NCI-H2081 (cell line): ENCODE data around the gene USP31.

Source experiments
- DNase-seq, 2 experiments: peaks; one replicate each; lab custom pipeline; 2025; lab: John Stamatoyannopoulos, UW

USP31 gene

DNA sequence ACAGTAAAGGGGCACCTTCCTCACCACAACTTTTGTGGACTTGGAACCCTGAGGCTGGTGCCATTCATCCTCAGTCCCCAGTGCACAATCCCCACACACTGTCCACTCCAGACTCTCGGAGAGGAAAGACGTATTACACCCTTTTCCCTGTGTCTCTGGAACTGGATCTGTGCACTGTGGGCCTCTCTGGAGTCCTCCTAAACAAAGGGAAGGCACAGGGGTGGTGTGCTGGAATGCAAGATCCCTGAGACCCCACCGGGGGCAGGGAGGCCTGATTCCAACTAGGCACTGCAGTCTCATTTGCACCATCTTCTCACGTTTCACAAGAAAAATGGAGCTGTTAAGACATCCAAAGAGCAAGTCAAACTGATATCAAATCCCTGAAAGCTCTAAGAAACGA is 89.8 kb downstream of the USP31 start:
- DNase-seq = no peak

DNA sequence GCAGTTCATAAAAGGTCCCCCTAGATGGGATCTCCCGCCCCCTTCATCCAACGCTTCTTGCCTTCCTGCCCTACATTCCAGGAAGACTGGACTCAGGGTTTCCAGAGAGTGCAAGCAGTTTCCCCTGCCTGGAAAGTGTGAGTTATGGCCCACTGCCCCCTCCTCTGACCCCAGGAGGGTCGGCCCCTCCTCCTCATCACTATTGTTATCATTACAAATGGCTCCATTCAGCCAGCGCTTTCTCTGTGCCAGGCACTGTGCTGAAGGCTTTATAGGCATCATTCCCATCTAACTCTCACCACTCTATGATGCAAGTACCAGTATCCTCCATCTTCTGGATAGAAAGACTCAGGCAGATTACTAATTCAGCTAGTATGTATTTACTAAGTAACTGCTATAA is 90.7 kb downstream of the USP31 start:
- DNase-seq = no peak

DNA sequence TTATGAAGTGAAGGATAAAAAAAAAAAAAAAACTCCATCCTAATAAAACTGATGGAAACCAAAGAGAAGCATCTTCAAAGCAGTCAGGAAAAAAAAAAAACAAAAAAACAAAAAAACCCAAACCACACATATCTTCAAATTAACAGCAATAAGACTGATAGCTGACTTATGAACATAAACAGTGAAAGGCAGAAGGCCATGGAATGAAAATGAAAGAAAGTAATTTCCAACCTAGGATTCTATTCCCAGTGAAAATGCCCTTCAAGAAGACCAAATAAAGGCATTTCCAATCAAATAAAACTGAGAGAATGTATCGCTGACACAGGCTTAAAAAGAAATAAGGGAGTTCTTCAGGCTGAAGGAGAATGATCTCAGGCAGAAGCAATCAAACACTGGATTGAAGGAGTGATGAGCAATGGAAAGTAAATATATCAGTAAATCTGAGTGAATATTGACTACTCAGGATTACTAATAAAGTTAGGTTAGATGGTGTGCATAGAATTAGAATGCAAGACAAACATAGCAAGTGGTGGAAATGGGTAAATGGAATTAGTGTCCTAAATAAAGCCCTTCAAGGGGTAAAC is 92.1 kb downstream of the USP31 start:
- no peak for DNase-seq

DNA sequence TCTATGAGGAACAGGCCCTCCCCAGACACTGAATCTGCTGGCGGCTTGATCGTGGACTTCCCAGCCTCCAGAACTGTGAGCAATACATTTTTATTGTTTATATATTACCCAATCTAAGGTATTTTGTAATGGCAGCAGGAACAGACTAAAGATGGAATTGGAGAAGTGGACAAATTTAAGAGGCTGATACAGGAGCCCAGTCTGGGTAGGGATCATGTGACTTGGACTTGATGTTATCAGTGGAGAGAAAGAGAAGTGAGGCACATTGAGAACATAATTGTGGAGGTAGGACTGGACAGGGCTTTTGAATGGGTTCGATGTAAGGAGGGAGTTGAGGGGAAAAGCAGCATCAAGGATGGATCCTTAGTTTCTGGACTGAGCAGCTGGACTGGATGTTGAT is 93.8 kb downstream of the USP31 start:
- DNase-seq = no peak

DNA sequence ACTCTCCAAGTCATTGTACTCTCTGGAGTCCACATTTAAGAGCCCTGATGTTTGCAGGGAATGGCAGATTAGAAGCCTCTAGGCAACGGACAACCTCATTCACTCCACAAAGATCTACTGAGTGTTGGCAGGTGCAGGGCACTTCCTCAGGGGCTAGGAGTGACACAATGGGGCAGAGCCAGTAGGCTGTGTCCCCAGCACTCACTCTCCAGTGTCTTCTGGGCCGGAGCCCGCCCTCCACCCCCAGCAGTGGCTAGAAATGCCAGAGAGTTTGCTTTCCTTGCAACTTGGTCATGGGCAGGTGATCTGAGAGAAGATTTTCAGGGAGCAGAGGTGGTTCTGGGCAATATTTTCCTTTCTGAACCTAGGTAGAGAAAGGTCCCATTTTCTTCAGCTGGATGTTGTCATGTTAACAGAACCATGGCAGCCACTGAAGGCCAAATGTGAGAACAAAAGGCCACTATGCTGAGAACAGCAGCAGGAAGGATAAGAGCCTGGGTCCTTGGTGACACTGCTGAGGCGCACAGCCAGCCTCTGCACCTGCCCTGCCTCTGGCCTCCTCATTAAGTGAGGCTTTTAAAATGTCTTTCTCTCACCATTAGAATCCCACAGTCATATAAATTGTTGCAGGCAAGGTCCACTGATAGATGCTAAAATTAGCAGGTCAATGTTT is 96.2 kb downstream of the USP31 start:
- DNase-seq = no peak

DNA sequence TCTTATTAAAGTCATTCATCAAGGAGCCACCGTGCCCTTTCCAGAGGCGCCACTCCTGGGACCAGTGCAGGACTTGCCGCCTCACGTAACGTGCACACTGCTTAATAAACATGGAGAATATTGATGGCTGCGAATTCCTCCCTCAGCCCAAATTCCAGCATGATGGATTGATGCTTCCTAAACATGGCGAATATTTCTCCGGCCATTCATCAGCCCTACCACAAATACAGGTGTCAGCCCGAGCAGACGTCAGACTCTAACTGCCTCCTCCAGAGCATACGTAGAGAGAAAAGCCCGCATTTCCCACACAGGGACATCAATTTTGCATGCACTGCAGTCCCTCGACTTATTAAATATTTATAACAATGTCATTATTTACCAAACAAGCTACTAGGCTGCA is 97.0 kb downstream of the USP31 start:
- DNase-seq = no peak

DNA sequence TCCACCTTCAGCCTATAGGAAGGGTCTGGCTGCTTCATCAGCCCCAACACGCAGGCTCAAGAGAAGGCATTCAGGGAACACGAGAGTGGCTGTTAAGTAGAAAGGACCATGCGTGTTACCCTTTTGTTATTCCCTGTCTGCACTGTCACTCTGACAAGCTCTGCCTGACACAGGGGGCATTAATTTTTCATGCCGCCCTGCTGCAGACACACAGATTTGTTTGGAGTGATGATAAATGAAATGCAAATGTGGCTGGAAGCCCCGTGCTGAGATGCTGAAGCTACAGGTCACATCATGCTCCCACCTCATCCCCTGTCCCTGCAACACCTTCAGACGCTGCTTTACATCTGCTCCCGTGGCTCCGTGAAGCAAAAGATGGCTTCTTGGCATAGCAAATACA is 97.7 kb downstream of the USP31 start:
- no peak for DNase-seq

DNA sequence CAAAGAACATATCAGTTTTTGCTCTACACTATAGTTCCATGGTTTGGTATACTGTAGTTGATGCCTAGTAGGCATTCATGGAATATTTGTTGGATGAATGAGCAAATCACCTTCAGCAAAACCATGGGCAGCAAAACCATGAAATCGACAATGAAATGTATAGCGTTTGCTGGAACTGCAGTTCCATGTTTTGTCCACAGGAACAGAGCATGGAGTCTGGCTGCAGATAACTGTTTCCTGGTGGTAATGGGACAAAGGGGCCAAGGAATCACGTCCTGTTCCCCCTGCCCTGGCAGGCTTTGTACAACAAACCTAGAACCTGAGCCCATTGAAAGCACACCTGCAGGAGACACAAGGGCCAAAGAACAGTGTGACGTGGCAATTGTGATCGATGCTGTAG is 101.1 kb downstream of the USP31 start:
- DNase-seq = no peak

DNA sequence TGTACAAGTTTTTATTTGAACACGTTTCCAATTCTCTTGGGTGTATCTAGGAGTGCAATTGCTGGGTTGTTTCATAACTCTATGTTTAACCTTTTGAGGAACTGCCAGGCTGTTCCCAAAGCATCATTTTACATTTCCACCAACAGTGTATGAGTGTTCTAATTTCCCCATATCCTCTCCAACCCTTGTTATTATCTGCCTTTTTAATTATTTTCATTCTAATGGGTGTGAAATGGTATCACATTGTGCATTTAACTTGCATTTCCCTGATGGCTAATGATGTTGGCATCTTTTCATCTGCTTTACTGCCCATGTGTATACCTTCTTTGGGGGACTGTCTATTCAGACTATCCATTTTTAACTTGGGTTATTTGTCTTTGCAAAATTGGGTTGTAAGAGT is 104.2 kb downstream of the USP31 start:
- no peak for DNase-seq

DNA sequence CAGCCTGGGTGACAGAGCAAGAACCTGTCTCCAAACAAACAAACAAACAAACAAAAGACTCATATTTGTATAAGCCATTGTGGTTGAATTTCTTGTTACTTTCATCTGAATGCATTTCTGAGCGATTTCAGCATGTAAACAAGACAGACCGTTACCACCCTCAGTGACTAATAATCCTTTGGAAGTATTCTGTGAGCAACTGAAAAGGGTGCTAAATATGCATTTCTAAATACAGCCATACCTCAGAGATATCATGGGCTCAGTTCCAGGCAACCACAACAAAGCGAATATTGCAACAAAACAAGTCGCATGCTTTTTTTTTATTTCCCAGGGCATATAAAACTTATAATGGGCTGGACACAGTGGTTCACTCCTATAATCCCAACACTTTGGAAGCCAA is 109.0 kb downstream of the USP31 start:
- DNase-seq = no peak

DNA sequence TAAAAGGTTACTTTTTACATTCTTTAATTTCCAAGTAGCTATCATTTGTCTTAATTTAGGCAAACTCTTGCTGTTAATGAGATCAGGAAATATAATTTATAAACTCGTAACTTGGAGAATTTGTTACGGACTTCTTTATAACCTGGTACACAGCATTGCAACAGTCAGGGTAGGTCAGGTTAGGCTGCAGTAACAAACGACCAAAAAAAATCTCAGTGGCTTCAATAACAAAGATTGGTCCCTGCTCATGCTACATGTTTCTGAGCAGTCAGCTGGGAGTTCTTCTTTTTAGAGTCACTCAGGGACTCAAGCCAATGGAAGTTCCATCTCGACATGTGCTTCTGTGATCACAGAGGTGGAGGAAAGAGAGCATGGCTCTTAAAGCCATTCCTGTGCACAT is 110.1 kb downstream of the USP31 start:
- DNase-seq = no peak

DNA sequence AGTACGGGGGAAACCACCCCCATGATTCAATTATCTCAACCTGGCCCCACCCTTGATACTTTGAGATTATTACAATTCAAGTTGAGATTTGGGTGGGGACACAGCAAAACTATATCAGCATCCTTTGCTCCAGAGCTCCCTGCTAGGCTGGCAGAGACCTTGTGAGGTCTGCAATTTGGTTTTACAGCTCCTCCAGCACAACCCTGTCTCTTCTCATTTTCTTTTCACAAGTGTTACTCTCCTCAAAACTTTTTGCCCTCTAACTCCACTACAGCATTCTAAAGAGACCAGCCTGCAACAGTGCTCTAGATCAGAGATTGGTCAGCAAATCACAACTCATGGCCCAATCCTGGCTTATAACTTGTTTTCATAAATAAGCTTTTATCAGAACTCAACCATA is 114.0 kb downstream of the USP31 start:
- DNase-seq = no peak

DNA sequence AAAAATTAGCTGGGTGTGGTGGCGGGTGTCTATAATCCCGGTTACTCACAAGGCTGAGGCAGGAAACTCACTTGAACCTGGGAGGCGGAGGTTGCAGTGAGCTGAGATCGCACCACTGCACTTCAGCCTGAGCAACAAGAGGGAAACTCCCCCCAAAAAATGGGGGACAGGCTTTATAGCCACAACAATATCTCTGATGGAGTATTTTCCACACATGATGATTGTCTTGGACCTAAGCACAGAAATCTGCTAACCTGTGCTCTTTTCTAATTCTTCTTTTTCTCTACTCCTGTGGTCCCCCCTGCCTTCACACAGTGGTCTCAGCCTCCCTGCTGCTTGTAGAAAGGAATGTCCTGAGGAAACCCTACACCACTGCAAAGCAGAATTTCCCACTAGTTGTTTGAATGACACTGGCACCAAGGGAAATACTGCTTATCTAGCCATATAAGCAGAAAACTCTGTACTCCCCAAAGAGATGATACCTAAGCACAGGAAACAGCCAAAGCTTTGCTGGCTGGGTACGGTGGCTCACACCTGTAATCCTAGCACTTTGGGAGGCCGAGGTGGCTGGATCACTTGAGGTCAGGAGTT is 117.6 kb downstream of the USP31 start:
- no peak for DNase-seq

DNA sequence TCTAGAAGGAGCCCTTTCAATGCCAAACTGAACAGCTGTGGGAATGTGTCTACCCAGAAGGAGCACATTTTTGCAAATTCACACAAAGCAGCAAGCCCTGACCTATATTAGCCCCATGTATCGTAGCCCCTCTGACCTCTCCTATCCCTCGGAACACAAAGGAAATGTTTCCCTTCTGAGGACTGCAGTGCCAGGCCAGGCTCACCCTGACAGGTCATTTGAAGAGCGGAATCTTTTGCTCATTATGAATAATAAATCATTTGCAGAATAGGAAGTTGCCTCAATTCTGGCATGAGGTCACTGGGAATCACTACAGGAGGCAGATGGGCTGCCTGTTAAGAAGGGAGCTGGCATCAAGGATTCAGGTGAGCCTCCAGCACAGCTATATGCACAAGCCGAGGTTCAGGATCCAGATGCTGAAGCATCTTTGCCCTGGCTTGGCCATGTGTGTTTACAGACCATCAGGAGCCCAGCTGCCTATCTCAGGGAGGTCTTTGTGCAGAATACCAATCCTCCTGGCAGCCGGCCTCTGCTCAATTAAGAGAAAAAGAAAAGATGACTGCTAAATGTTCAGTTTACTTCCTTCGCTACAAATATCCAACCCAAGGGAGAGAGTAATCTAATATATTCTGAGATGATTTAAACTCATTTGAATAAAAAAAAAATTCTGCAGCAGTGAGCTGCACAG is 119.4 kb downstream of the USP31 start:
- DNase-seq = no peak

DNA sequence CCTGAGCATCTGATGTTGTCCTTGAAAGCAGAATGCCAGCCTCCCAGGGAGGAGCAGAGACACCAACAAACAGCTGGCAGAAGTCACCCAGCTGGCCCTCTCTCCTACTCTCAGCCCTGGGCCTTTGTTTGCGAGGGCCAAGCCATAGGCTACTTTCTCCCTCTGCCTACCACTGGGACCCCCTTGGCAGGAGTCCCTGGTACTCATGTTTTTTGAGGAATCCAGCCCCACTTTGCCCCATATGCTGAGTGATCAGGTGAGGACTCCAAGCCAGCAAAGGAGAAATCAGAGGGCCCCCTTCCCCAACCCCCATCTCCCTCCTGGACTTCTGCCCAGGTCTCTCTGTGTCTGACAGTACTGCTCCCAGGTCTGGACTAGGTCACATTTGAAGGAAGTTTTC is 121.9 kb downstream of the USP31 start:
- no peak for DNase-seq

DNA sequence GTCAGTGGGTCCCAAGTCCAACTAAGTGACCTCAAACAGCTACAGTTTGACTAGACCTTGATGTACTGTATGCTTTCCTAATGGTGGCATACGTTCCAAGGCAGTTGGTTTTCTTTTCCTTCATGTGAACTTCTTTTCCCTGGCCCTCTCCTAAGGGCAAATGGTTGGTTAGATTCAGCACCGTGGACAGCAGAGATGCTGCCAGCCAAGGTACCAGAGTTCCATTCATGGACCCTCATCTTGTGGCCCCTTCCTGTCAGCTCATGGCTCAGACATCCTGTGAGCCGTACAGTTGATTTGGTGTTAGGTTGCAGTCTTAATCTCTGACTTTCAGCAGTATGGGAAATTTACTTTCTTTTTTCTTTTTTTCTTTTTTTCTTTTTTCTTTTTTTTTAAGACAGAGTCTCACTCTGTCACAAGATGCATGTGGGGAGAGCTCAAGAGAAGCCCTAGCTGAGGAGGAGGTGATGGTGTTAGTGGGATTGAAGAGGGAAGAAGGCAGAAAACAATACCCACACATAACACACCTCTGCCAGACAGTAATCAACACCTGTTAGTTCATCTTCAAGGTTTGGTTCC is 122.4 kb downstream of the USP31 start:
- no peak for DNase-seq

DNA sequence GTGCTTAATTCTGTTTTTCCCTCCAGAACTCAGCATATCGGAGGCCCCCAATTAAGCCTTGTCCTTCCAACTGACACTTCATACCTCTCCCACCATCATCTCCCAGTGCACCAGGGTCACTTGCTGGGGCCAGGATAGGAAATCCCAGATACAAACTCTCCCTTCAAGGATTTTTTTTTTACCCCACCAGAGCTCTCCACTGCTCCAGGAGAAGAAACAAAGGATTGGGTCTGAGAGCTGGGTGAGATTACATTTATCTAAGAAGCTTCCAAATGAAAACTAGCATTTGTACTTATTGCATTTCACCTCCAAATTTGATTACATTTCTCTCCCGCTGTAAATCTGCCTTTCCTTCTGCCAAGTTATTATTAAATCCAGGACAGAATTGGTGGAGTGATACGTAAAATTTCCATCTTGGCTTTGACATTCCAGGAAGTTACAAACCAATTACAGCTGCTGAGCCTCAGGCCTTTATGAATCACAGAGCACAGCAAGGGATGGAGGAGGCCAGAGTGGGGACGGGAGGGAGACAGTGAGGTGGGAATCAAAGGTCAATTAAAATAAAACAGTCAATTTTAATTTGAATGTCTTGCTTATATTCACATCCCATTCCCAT is 123.5 kb downstream of the USP31 start:
- DNase-seq = no peak

DNA sequence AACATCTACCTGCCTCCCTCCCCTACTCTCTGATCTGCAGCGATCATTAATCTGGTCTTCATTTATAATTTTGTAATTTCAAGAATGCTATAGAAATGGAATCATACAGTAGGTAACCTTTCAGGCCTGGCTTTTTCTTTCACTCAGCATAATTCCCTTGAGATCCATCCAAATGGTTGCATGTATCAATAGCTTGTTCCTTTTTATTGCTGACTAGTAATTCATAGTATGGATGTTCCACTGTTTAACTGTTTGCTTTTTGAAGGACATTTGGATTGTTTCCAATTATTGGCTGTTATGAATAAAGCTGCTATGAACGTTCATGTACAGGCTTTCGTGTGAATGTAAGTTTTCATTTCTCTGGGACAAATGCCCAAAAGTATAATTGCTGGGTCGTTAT is 125.2 kb downstream of the USP31 start:
- peak in 1 of 2 experiments; percentile 25 for DNase-seq

DNA sequence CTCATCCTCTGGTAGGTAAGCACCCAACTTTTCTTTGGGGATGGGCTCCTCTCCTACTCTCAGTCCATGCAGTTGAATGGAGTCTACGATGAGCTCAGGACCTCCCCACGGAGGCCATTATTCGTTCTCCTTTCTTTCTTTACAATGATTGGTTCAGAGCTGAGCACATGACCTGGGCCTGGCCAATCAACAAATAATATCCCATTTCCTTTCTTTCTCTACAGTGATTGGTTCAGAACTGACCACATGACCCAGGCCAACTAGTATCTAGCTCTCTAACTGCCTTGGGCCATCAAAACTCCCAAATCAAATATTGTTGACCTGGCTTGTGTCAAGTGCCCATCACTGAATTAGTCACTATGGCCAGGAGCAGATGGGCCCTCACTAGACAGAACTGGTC is 129.2 kb downstream of the USP31 start:
- DNase-seq = no peak

DNA sequence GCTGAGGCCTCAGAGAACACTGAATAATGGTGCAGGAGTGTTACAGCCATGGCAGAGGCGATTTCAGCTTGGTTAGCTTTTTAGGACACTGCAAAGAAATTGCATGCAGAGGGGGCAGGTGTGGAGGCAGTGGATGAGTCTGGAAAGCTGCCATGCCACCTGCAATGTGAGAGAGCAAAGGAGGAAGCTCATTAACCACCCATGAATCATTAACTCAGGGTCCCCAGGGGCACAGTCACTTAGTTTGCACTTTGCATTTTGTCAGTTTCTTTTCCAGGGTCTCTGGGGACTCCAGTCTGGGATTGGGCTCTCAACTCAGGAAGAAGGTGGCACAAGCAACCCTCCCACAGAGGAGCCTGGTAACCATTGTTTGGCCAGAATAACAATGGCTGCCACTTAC is 132.9 kb downstream of the USP31 start:
- DNase-seq = peak in 1 of 2 experiments; percentile 11

DNA sequence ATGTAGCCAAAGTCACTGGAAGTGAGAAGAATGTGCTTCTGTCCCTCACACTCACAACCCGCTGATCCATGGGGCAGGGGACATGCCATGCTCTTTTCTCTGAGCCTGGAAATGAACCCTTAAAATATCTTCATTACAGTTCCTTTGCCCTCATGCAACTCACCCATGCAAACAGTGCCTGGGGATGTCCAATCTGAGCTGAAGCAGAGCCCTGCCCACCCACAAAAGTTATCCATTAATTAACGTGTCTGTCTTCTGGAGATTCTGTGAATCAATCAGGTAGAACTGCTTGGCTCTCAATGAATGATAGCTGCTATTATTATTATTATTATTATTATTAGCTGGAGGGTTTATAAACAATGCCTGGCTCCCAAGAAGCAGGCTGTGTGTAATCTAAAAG is 133.7 kb downstream of the USP31 start:
- no peak for DNase-seq

DNA sequence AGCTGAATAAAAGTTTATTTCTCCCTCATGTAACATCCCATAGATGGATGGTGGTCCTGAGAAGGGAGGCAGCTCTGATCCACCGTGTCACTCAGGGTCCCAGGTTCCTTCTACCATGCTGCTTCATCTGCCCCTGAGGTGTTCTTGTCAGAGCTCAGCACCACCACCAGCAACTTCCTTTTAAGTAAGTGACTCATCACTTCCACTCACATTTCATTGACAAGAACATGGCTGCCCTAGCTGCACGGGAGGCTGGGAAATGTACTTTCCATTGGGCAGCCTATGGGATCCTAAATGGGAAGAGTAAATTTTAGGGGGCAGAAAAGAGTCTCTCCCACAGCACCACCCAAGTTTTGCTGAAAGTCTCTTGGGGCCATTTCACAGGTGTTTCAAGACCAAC is 134.7 kb downstream of the USP31 start:
- DNase-seq = no peak
